Activated naive CD4-positive, alpha-beta T cell treated with anti-CD3 and anti-CD28 coated beads, Interleukin-2, amount 50 U/mL, for 16 hours (primary cell): ENCODE results near the gene FAP.

Experiments used
- DNase-seq: peaks from one replicate; pipeline ENCODE4 v3.0.0-alpha.2; 2020

The FAP gene

GRCh38 chr2:162241571-162241970, 1.7 kb downstream of the FAP start:
- no peak for DNase-seq

- DNase-seq: no peak
Observed at GRCh38 chr2:162234620-162235462, 8.4 kb downstream of the FAP start.

DNA sequence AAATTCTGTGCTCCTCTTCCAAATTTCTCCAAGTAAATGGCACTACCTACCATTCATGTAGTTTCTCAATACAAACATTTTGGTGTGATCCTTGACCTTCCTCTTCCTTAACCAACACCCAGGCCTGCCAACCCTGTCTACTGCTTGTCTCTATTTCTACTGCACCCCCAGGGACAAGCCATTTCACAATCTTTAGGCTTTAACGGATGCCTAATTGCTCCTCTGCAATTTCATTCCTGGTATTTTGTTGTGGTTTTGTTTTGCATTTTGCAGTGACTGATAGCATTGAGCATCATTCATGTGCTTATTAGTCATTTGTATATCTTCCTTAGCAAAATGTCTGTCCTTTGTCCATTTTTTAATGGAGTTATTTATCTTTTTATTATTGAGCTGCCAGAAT, 10.0 kb downstream of the FAP start:
- DNase-seq: no peak

GRCh38 chr2:162232671-162233070, 10.6 kb downstream of the FAP start:
- no peak for DNase-seq

DNA sequence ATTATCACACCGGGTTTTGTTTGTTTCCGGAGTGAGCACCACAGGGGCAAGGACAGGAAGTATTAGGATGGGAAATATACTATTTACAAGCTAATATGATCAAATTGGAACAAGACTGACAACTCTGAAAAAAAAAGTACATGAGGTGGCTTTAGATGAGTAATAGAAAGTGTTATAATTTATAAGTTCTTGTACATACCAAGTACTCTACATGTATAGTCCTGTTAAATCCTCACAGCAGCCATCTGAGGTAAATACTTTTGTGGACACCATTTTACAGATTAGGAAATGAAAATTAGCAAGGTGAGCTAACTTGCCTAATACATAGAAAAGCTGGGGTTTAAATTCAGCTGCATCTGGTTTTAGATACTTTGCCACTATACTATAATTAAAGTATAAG, 11.2 kb downstream of the FAP start:
- no peak for DNase-seq

DNA sequence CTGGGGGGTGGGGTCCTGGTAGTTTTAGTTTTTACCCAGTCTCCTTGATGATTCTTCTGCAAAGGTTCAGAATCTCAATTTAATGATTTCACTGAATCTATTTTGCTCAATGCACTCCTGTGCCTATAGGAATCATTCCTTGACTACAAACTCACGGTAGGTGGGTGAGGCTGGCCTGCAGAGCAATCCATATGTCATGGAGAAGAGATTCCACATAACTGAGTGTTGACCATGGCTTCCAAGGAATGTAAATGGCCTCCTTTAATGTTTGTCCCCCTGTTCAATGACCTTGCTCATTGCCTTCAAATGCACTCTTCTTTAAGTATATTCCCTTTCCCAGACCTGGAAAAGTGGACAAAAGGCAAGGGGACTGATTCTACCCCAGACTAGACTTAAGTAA, 12.5 kb downstream of the FAP start:
- DNase-seq: no peak

DNA sequence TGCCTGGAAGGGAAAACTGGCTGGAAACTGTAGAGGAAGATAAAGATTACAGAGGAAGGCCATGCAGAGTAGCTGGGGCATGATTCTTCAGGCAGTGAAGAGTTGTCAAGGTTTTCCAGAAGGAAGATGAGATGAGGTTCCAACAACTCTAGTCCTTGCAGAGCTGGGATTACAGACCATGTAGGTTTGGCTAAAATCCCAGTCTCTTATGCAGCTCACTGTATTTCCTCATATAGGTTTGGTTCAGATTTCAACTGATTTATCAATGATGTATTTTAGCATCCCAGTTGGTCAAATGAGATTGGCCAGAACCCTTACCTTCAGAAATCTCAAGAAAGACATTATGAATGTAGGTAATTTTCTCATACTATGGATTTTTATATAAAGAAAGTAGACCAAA, 16.4 kb downstream of the FAP start:
- no peak for DNase-seq

DNA sequence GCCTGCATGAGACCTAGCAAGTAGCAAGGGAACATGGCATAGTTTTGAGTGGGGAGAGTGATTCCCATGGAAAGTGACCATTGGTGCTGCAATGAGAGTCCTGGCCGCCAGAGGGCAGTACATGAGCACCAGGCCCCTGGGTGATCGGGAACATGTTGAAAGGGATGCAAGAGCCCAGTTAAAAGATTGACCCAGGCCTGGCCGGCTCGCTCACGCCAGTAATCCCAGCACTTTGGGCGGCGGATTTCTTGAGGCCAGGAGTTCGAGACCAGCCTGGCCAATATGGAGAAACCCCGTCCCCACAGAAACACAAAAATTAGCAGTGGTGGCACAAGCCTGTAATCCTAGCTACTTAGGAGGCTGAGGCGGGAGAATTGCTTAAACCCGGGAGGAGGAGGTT, 22.2 kb downstream of the FAP start:
- DNase-seq: peak; percentile 46

DNA sequence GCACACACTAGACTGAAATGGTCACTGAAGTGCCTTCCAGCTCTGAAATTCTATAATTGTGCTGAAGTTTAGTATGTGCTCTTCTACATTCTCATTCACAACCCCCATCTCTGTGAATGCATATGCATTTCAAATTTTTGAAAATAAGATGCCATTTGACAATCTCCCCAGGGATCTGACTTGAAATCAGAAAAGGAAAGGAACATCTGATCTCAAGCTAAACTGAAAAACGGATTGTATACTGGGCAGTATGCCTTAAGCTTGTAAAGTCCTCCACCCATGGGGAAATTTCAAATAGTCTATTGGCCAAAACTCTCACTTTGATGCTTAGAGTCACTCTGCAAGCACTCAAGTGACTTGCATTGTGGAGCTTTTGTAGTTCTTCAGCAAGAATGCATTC, 22.9 kb downstream of the FAP start:
- no peak for DNase-seq

DNA sequence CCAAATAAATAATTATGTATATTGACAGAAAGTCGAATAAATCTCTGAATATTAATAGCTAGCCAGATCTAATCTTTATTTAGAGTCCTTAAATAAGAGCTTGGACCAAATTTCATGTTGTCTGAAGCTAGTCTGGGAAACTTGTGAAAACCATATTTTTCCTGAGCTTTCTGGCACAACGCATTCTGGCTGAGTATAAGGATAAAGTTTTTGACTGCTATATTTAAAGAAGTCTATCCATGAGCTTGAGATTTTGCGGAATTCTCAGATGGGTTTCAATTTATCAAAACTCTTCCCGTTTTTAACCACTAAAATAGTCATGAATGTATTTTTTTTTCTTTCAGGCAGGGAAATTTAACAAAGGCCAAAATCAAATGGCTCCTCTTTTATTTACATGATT, 23.8 kb downstream of the FAP start:
- DNase-seq: no peak

DNA sequence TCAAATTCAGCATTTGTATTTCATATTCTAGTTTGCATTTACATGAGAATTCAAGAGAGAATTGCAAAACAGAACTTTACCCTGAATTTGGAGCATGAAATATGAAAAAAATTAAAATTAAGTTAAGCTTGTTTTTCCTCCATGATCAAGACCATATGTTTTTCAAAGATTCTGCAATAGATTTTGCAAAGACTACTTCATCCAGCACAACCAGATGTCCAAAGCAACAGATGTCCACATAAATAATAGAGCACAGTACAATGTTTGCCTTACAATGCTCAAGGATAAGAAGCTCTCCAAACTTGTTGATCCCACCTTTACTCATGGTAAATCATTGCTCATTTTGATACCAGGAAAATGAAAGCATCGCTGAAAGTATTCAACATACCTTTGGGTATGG, 25.6 kb downstream of the FAP start:
- DNase-seq: no peak

GRCh38 chr2:162215162-162215561, 28.1 kb downstream of the FAP start:
- DNase-seq: no peak

DNA sequence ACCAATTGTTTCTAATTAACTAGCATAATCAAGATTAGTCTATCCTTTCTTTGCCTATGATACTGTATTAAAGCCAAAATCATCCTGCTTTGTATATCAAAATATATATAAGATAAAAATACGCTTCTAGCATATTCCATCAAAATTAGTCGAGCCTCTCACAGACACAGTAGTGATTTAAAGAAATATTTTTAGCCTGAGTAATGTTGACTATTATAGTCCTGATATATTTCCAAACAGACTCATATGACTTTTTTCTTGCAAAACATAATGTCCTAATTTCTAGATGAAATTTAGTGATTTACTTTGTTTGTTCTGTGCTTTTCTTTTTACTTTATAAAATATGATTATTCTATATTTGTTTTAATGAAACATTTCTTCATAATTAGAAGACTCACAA, 30.9 kb downstream of the FAP start:
- no peak for DNase-seq

- no peak for DNase-seq
Observed at GRCh38 chr2:162211732-162212131, 31.5 kb downstream of the FAP start.

GRCh38 chr2:162210385-162210784, 32.9 kb downstream of the FAP start:
- DNase-seq: no peak

DNA sequence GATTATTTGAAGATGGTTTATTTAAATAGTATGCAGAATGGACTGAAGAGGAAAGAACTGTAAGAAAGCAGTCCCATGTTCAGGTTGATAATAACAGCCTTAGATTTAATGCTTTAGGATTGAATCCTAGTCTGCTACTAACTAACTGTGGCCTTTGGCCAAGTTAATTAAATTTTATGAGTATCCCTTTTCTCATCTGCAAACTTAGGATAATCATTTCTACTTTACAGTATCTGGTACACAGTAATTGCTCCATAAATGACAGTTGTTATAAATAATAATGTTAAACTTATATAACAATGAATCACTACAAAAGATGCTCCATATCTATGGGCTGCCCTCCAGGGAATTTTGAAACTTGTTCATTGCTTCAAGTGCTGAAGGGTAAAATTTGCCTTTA, 41.0 kb downstream of the FAP start:
- no peak for DNase-seq

- DNase-seq: no peak
Observed at GRCh38 chr2:162200636-162201035, 42.6 kb downstream of the FAP start.

DNA sequence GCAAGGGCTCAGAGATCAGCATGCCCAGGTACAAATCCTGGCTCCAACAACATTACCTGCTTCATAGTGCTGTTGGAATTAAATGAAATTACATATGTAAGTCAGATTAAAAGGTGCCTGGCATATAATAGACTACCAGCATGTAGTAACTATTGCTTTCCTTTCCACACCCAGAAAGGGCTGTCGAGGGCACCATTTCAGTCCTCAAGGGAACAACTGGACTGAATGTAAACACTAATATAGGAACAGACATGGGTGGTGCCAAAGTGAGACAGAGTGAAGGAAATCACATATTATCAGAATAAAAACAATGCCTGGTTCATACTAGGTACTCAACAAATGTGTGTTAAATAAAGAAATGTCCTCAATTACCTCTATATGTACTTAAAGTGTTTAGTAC, 43.3 kb downstream of the FAP start:
- DNase-seq: no peak

DNA sequence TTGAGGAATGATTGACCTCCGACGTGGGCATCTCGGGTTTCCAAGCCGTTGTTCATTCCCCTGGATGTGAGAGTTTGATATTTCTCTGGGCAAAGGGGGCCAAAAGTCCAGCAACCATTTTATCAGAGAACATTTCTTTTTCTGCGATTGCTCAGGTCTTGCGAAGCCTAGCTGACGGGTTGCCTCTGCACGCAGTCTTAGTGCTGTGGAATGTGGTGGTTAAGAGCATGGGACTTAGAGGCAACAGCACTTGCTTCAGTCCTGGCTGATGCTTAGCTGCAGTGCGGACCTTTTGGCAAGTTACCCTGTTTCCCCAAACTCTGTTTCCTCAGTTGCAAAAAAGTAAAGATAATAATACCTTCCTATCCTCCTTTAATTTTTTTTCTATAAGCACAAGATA, 45.0 kb downstream of the FAP start:
- DNase-seq: no peak

GRCh38 chr2:162197069-162197825, 46.0 kb downstream of the FAP start:
- DNase-seq: no peak

- no peak for DNase-seq
Observed at GRCh38 chr2:162196638-162197037, 46.6 kb downstream of the FAP start.

DNA sequence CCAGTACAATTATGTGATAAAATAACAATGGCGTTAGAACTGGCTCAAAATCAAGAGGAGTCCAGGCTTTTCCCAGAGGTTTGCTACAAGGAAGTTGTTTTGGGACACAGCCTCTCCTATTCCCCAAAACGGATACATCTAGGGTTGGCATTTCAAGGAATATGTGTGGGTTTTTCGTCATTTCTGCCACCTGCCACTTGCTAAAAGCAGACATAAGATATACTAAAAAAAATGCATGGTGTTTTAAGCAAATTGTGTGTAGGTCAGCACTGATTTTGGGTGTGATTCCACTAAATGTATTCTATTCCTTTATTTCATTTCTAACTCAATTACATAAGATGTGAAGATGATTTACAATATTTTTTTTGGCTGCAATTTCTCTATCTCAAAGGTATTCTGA, 54.8 kb downstream of the FAP start:
- no peak for DNase-seq

DNA sequence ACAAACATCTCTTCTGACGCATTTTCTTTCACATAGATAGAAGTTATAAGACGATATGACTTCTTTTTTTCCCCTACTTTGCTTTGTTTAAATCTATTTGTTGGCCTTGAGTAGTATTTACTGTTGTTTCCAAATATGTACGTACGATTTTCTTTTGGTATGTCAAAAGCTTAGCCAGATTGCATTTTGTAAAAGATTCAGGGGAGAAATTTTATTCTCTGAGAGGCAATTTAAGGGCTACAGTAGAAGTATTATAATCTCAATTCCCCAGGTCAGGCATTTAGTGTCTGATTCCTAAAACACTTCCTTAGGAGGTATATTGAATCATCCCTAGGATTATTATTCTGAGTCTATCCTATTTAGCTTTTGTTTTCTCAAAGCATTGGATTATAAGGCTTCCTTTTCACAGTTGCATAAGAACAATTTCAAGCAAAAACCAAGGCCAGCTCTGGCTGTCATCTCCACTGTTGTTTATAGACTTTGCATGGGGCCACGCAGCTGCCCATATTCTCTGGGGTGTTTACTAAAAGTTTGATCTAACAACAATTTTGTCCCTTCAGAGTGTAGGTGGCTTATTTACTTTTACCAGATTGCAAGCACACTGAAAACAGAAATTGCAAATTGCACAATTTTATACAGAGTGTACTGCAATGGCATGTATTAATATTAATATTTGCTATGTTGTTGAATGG, 57.6 kb downstream of the FAP start:
- no peak for DNase-seq
